CD4-positive, CD25-positive, alpha-beta regulatory T cell (primary cell): Measurements from ENCODE around the gene DPPA2. TPM values are rescaled to one million over a fixed set of nuclear protein-coding genes. Genes with fewer than 3 reads are reported as not detected.

Experiments used
- ATAC-seq, 2 donors: fragments of 150-1000 bp; cut with Tn5 transposase; one replicate each; pipeline ENCODE4 v1.10.0; 2021; ENCODE audit warnings: low read depth in 2 of 2, moderate number of reproducible peaks in 2 of 2, moderate library complexity in 1 of 2
- DNase-seq, 3 donors: peaks; one replicate each; pipeline versions ENCODE4 v3.0.0 to v3.0.0-alpha.2; 2012 to 2022; ENCODE audit warnings: mixed read lengths in 1 of 3
- H3K27ac ChIP-seq: one replicate; pipeline ENCODE4 v1.7.0; 2013; ENCODE audit warnings: mild to moderate bottlenecking, low read length; ENCODE audit not compliant: insufficient read depth, poor library complexity, severe bottlenecking
- H3K27me3 ChIP-seq: one replicate; pipeline ENCODE4 v1.7.0; 2013; ENCODE audit warnings: low read length; ENCODE audit not compliant: control insufficient read depth, insufficient read depth
- H3K36me3 ChIP-seq: one replicate; pipeline ENCODE4 v1.7.0; 2013; ENCODE audit warnings: mild to moderate bottlenecking, low read length, moderate library complexity; ENCODE audit not compliant: control insufficient read depth, insufficient read depth
- H3K4me1 ChIP-seq: 2 replicates; pipeline ENCODE4 v1.7.0; 2013; ENCODE audit warnings: mild to moderate bottlenecking, low read length; ENCODE audit not compliant: insufficient read depth, control insufficient read depth, poor library complexity, severe bottlenecking
- H3K4me3 ChIP-seq: one replicate; pipeline ENCODE4 v1.7.0; 2013; ENCODE audit warnings: low read depth, mild to moderate bottlenecking, low read length, moderate library complexity
- H3K9me3 ChIP-seq, 2 experiments: 1 replicate in 1 of 2; 2 replicates in 1 of 2; pipeline ENCODE4 v1.7.0; 2013; ENCODE audit warnings: low read length in 2 of 2, mild to moderate bottlenecking in 1 of 2, moderate library complexity in 1 of 2; ENCODE audit not compliant: control insufficient read depth in 2 of 2
- H3K27ac Mint-ChIP-seq, 3 donors: one replicate each; pipeline ENCODE4 v1.8.0; 2020 to 2022; ENCODE audit warnings: mild to moderate bottlenecking in 3 of 3, mixed read lengths in 3 of 3, moderate library complexity in 2 of 3
- H3K27me3 Mint-ChIP-seq: one replicate; pipeline ENCODE4 v1.8.0; 2022; ENCODE audit warnings: mild to moderate bottlenecking, mixed read lengths
- H3K36me3 Mint-ChIP-seq: one replicate; pipeline ENCODE4 v1.8.0; 2020; ENCODE audit warnings: mixed read lengths
- H3K4me1 Mint-ChIP-seq, 4 donors: one replicate each; pipeline ENCODE4 v1.8.0; 2020 to 2022; ENCODE audit warnings: mixed read lengths in 4 of 4, mild to moderate bottlenecking in 1 of 4
- H3K4me3 Mint-ChIP-seq, 4 donors: one replicate each; pipeline ENCODE4 v1.8.0; 2020 to 2022; ENCODE audit warnings: mild to moderate bottlenecking in 4 of 4, mixed read lengths in 4 of 4, moderate library complexity in 3 of 4
- H3K9me3 Mint-ChIP-seq, 7 donors: one replicate each; pipeline ENCODE4 v1.8.0; 2020 to 2022; ENCODE audit warnings: mixed read lengths in 7 of 7, mild to moderate bottlenecking in 3 of 7, moderate library complexity in 2 of 7
- polyA plus RNA-seq, 4 donors: library from polyadenylated mRNA; unstranded; fragments of 300-500 nt; fragmentation: Illumina TruSeq; gene quantifications; one replicate each; pipeline ENCODE4 v1.2.3, GENCODE V29; 2021
- total RNA-seq: library from RNA; stranded (reverse); gene quantifications from one replicate; pipeline ENCODE4 v1.2.3, GENCODE V29; 2022

The DPPA2 gene
- total and polyA plus RNA-seq, 5 donors from 2014 or later, result not detected

DNA sequence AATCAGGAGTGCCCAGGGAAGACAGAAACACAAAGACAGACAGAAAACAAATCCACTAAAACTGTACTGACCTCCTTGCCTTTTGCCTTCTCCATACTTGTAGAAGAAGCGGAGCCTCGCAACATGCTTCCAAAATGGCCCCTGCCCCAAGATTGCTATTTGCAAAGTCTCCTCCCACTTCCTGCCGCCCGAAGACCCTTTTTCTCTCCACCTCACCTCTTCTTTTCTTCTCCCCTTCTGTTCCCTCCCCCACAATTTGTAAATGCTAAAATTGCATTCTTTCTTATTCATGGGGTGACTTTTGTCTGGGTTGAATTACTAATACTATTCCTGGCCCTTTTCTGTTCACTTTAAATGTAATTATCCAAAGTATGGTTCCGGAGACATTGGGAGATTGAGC, 21.1 kb upstream of the DPPA2 start, which contains the start of gene DPPA4:
TSS of gene DPPA4 (minus strand) at position 154 of the 400 bp plus-strand sequence. CDS start at position 125, 29 bp downstream.
- no peaks in the 10 kb centered on the region for H3K36me3 ChIP-seq
- no peak within 1 kb of the TSS for H3K27ac ChIP-seq
- Mint-ChIP-seq H3K27ac (peak within 1 kb of the TSS in 1 of 3 donors; percentile 38), H3K4me1 (peaks cover 0 to 11% (median 0%) of the 10 kb centered on the region in 4 donors), H3K4me3 (peak within 1 kb of the TSS in 2 of 4 donors; percentile 32 to 60), H3K27me3 (peaks cover 13% of the 10 kb centered on the region), H3K9me3 (peaks cover 0 to 3% (median 0%) of the 10 kb centered on the region in 7 donors), H3K36me3 (no peaks in the 10 kb centered on the region)
- ATAC-seq (no peak), DNase-seq (no peak)
- H3K9me3 ChIP-seq, result no peaks in the 10 kb centered on the region
- H3K4me3 ChIP-seq, result no peak within 1 kb of the TSS
- no peaks in the 10 kb centered on the region for H3K4me1 ChIP-seq
- peaks cover 9% of the 10 kb centered on the region for H3K27me3 ChIP-seq

GRCh38 chr3:109336291-109336861, 20.1 kb upstream of the DPPA2 start:
- no peaks in the 10 kb centered on the region for H3K4me1 ChIP-seq
- peaks cover 13% of the 10 kb centered on the region for H3K27me3 Mint-ChIP-seq
- peaks cover 0 to 3% (median 0%) of the 10 kb centered on the region in 7 donors for H3K9me3 Mint-ChIP-seq
- no peak overlapping the region for H3K27ac ChIP-seq
- no peak overlapping the region for H3K27ac Mint-ChIP-seq
- no peaks in the 10 kb centered on the region for H3K36me3 Mint-ChIP-seq
- H3K4me3 Mint-ChIP-seq, result peak overlapping the region in 2 of 4 donors; percentile 22 to 32
- H3K9me3 ChIP-seq, result no peaks in the 10 kb centered on the region
- H3K4me3 ChIP-seq, result no peak overlapping the region
- DNase-seq (no peak), ATAC-seq (no peak)
- no peaks in the 10 kb centered on the region for H3K36me3 ChIP-seq
- peaks cover 9% of the 10 kb centered on the region for H3K27me3 ChIP-seq
- H3K4me1 Mint-ChIP-seq, result peaks cover 0 to 11% (median 0%) of the 10 kb centered on the region in 4 donors

DNA sequence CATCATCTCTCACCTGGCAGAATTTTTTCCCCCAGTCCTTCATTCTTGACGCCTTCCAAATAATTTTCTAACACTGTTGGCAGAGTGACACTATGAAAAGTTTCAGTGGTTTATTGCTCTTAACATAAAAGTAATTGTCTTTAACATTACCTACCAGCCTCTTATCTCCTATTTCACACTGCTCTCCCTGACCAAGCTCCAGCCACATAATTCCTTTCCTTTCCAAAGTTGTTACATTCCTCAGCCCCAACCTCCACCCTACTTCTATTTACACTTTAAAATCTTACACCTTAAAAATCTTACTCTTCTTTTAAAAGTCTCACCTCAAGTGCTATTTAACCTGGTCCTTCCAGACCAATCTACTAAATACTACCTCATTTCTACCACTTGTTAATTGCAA, 18.3 kb upstream of the DPPA2 start:
- Histone ChIP-seq H3K4me1 (no peaks in the 10 kb centered on the region), H3K9me3 (no peaks in the 10 kb centered on the region), H3K4me3 (no peak overlapping the region), H3K36me3 (no peaks in the 10 kb centered on the region), H3K27me3 (peaks cover 9% of the 10 kb centered on the region), H3K27ac (no peak overlapping the region)
- peaks cover 13% of the 10 kb centered on the region for H3K27me3 Mint-ChIP-seq
- DNase-seq, result no peak
- H3K4me1 Mint-ChIP-seq, result peaks cover 0 to 11% (median 0%) of the 10 kb centered on the region in 4 donors
- H3K9me3 Mint-ChIP-seq, result peaks cover 0 to 3% (median 0%) of the 10 kb centered on the region in 7 donors
- no peak for ATAC-seq
- H3K4me3 Mint-ChIP-seq, result no peak overlapping the region
- no peaks in the 10 kb centered on the region for H3K36me3 Mint-ChIP-seq
- H3K27ac Mint-ChIP-seq, result no peak overlapping the region

- H3K27ac ChIP-seq, result no peak overlapping the region
- DNase-seq (no peak), ATAC-seq (no peak)
- H3K4me3 ChIP-seq, result no peak overlapping the region
- no peak overlapping the region for H3K27ac Mint-ChIP-seq
- no peaks in the 10 kb centered on the region for H3K4me1 ChIP-seq
- no peaks in the 10 kb centered on the region for H3K9me3 ChIP-seq
- no peaks in the 10 kb centered on the region for H3K36me3 ChIP-seq
- no peaks in the 10 kb centered on the region for H3K9me3 Mint-ChIP-seq
- peaks cover 8% of the 10 kb centered on the region for H3K27me3 ChIP-seq
- no peaks in the 10 kb centered on the region for H3K36me3 Mint-ChIP-seq
- H3K4me3 Mint-ChIP-seq, result no peak overlapping the region
- peaks cover 0 to 7% (median 0%) of the 10 kb centered on the region in 4 donors for H3K4me1 Mint-ChIP-seq
- peaks cover 5% of the 10 kb centered on the region for H3K27me3 Mint-ChIP-seq
Measured at GRCh38 chr3:109331692-109332091, 15.4 kb upstream of the DPPA2 start.

GRCh38 chr3:109330405-109330804, 14.1 kb upstream of the DPPA2 start:
- no peaks in the 10 kb centered on the region for H3K4me1 Mint-ChIP-seq

DNA sequence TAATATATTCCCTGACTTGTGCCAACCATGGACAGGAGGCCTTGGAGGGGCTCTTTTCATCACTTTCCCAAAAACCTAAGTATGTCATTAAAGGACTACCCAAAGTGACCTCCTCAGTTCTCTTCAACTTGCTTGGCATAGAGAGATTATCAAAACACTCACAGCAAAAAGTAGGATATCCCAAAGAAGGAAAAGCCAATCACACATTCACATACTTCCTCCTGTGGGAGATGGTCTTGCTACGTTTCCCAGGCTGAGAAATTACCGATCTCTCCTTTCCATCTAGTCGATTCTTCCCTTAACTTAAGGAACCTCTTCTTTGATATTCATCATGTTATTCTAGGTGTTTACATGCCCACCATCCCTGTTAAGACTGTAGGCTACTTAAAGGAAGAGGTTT, 11.9 kb upstream of the DPPA2 start:
- Histone ChIP-seq H3K27me3 (peaks cover 2% of the 10 kb centered on the region), H3K4me1 (no peaks in the 10 kb centered on the region), H3K9me3 (no peaks in the 10 kb centered on the region), H3K4me3 (no peak overlapping the region), H3K27ac (no peak overlapping the region), H3K36me3 (no peaks in the 10 kb centered on the region)
- H3K27ac Mint-ChIP-seq, result no peak overlapping the region
- ATAC-seq (no peak), DNase-seq (no peak)
- peaks cover 0 to 2% (median 0%) of the 10 kb centered on the region in 7 donors for H3K9me3 Mint-ChIP-seq
- H3K36me3 Mint-ChIP-seq, result no peaks in the 10 kb centered on the region
- no peaks in the 10 kb centered on the region for H3K4me1 Mint-ChIP-seq
- H3K27me3 Mint-ChIP-seq, result peaks cover 1% of the 10 kb centered on the region
- no peak overlapping the region for H3K4me3 Mint-ChIP-seq

More at GRCh38 chr3:109330405-109330804, 14.1 kb upstream of the DPPA2 start:
- Histone ChIP-seq H3K27ac (no peak overlapping the region), H3K27me3 (peaks cover 2% of the 10 kb centered on the region), H3K4me1 (no peaks in the 10 kb centered on the region), H3K36me3 (no peaks in the 10 kb centered on the region), H3K4me3 (no peak overlapping the region), H3K9me3 (no peaks in the 10 kb centered on the region)
- Mint-ChIP-seq H3K27ac (no peak overlapping the region), H3K36me3 (no peaks in the 10 kb centered on the region), H3K27me3 (no peaks in the 10 kb centered on the region), H3K4me3 (no peak overlapping the region), H3K9me3 (peaks cover 0 to 2% (median 0%) of the 10 kb centered on the region in 7 donors)
- ATAC-seq (no peak), DNase-seq (no peak)

DNA sequence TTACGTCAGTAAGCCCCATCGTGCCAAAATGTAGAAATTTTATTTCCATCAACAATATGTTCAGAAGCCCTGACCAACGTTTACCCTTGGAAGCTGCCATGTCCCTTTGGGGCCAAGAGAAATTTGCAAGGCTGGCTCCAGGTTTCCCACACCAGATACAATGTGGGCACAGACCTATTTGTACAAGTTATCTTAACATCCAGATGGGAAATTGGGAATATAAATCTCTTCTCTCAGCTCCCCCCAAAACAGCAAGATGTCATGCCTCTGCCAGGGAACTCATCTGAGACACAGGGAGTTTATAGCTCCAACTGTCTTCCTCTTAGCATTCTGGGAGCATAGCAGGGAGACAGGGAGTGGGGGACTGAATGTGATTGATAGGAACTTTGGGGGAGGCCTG, 9.3 kb upstream of the DPPA2 start:
- ATAC-seq (no peak), DNase-seq (no peak)
- peaks cover 2% of the 10 kb centered on the region for H3K27me3 ChIP-seq
- Mint-ChIP-seq H3K27me3 (peaks cover 5% of the 10 kb centered on the region), H3K4me1 (no peaks in the 10 kb centered on the region), H3K27ac (no peak overlapping the region), H3K4me3 (no peak overlapping the region), H3K36me3 (no peaks in the 10 kb centered on the region), H3K9me3 (peaks cover 0 to 2% (median 0%) of the 10 kb centered on the region in 7 donors)
- H3K4me1 ChIP-seq, result no peaks in the 10 kb centered on the region
- H3K27ac ChIP-seq, result no peak overlapping the region
- H3K36me3 ChIP-seq, result no peaks in the 10 kb centered on the region
- no peaks in the 10 kb centered on the region for H3K9me3 ChIP-seq
- no peak overlapping the region for H3K4me3 ChIP-seq

DNA sequence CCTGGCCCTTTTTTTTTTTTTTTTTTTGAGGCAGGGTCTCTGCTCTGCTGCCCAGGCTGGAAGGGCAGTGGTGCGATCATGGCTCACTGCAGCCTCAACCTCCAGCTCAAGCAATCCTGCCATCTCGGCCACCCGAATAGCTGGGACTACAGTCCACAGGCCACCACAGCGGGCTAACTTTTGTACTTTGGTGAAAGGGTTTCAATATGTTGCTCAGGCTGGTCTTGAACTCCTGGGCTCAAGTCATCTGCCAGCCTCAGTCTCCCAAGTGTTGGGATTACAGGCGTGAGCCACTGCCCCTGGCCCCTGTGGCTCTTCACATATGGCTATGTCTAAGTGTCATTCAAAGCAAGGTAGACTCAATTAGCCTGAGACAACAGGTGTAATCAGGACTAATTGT, 8.8 kb upstream of the DPPA2 start:
- peaks cover 0 to 2% (median 0%) of the 10 kb centered on the region in 7 donors for H3K9me3 Mint-ChIP-seq
- H3K4me1 Mint-ChIP-seq, result no peaks in the 10 kb centered on the region
- Histone ChIP-seq H3K4me3 (no peak overlapping the region), H3K36me3 (no peaks in the 10 kb centered on the region), H3K4me1 (no peaks in the 10 kb centered on the region), H3K9me3 (no peaks in the 10 kb centered on the region), H3K27me3 (peaks cover 2% of the 10 kb centered on the region), H3K27ac (no peak overlapping the region)
- H3K27ac Mint-ChIP-seq, result no peak overlapping the region
- DNase-seq, result no peak
- H3K36me3 Mint-ChIP-seq, result no peaks in the 10 kb centered on the region
- no peak for ATAC-seq
- H3K27me3 Mint-ChIP-seq, result peaks cover 5% of the 10 kb centered on the region
- H3K4me3 Mint-ChIP-seq, result no peak overlapping the region
